ENCODE results near the gene OR6Y1.

GRCh38 chr1:158577561-158577960, 23.4 kb upstream of the OR6Y1 start:
- TF ChIP-seq CTCF (conservative IDR thresholded peaks at IDR 0.05; ENCODE audit: low read depth in 2 of 2), result no peak
- TF ChIP-seq POLR2AphosphoS5 (IDR thresholded peaks at IDR 0.05; ENCODE audit: low read depth), result no peak
- no peak for TF ChIP-seq NANOG (IDR thresholded peaks at IDR 0.05; ENCODE audit: borderline replicate concordance)
- TF ChIP-seq EZH2phosphoT487 (IDR thresholded peaks at IDR 0.05; ENCODE audit: unreplicated experiment), result no peak
- TF ChIP-seq REST (IDR thresholded peaks at IDR 0.05; ENCODE audit: unreplicated experiment), result no peak
- no peak for TF ChIP-seq EZH2 (IDR thresholded peaks at IDR 0.05; ENCODE audit: low read depth, unreplicated experiment)
- no peak for TF ChIP-seq JUNB (IDR thresholded peaks at IDR 0.05; ENCODE audit: unreplicated experiment)
- TF ChIP-seq, protein P1, sequence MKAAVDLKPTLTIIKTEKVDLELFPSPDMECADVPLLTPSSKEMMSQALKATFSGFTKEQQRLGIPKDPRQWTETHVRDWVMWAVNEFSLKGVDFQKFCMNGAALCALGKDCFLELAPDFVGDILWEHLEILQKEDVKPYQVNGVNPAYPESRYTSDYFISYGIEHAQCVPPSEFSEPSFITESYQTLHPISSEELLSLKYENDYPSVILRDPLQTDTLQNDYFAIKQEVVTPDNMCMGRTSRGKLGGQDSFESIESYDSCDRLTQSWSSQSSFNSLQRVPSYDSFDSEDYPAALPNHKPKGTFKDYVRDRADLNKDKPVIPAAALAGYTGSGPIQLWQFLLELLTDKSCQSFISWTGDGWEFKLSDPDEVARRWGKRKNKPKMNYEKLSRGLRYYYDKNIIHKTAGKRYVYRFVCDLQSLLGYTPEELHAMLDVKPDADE (IDR thresholded peaks at IDR 0.05), result no peak
- TF ChIP-seq CREB1 (CRISPR knock-in tag; IDR thresholded peaks at IDR 0.05; ENCODE audit: low read depth), result no peak
- TF ChIP-seq STAT1 (IDR thresholded peaks at IDR 0.05; ENCODE audit: unreplicated experiment), result no peak
- no peak for TF ChIP-seq ZNF114 (CRISPR knock-in tag; IDR thresholded peaks at IDR 0.05)
- no peak for TF ChIP-seq ZNF331 (CRISPR knock-in tag; IDR thresholded peaks at IDR 0.05; ENCODE audit: low read depth)

All from GM23338 (cell line).